SKM-1 (cell line): ENCODE measurements around the gene UBE2E3.
"Not testable (repeated sequence)": the region's sequence is repeated elsewhere in the genome, so short reads cannot be mapped to it uniquely, and the experiment has no call there.

ENCODE experiments used
- DNase-seq: peaks from one replicate; lab custom pipeline; 2025; ENCODE audit not compliant: unreplicated experiment; lab: John Stamatoyannopoulos, UW

The UBE2E3 gene

GRCh38 chr2:180980106-180980942, at the start of gene UBE2E3:
Gene UBE2E3 (plus strand): TSS chr2:180980605. CDS start chr2:180982043, 1,438 bp downstream.
- peak; percentile 62 for DNase-seq

GRCh38 chr2:180931841-180932240, 48.6 kb upstream of the UBE2E3 start:
- no peak for DNase-seq

DNA sequence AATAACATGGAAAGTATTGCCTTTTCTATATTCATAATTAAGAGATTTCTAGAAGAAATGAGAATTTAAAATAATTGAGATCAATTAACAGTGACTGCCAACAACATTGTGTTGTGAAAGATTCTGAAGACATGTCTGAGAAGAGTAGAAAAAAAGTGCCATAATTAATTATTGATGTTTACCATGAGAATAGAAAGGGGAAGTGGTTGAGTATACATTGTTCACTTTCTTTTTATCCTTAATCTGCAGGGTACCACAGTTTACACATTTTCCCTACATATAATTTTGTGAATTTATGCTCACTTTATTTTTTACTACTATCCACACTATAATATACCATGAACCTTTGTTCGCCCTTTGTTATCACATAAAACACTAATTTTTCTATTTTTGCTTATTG, 47.1 kb upstream of the UBE2E3 start:
- no peak for DNase-seq

DNA sequence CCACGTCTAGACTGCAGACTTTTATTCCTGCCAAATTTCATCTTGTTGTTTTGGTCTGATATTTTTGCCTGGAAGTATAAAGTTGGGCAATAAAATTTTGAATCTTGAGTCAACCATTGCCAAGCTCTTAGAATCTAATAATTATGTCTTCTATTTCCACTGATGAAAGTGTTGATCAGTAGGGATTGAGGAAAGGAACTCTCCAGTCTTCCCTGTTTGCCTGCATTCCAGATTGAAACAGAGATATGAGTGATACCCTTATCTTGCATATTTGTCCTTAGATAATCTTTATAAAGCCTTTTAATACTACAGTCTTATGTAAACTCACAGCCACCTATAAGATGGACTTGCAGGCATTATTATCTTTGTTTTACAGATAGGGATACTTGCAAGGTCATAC, 45.5 kb upstream of the UBE2E3 start:
- DNase-seq, result no peak

DNA sequence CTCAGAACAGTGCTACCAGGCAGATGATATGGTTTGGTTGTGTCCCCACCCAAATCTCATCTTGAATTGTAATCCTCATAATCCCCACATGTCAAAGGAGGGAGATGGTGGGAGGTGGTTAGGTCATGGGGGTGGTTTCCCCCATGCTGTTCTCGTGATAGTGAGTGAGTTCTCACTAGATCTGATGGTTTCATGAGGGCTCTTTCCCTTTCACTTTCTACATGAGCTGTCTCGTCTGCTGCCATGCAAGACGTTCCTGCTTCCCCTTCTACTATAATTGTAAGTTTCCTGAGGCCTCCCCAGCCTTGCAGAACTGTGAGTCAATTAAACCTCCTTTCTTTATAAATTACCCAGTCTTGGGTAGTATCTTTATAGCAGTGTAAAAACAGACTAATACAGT, 42.9 kb upstream of the UBE2E3 start:
- not testable (repeated sequence) for DNase-seq

DNA sequence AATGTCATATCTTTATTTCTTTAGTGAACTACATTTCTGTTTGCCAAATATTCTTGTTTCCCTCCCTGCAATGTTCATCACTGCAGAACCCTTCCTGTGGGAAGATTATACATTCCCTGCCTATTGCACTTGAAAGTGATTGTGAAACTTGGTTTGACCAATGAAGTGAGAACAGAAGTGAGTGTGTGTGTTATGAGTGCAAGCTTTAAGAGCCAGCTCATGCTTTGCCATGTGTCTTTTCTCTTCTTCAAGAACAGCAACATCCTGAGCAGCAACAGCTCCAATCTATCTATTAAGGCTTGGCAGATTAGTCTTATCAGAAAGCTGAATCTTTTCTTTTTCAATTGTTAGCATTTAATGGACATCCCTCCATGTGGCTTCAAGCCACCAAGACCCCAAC, 42.0 kb upstream of the UBE2E3 start:
- DNase-seq, result no peak

- DNase-seq, result no peak
Measured at GRCh38 chr2:180943275-180943674, 37.1 kb upstream of the UBE2E3 start.

GRCh38 chr2:180944372-180944771, 36.0 kb upstream of the UBE2E3 start:
- no peak for DNase-seq

GRCh38 chr2:180947208-180947689, 33.2 kb upstream of the UBE2E3 start:
- DNase-seq, result no peak

GRCh38 chr2:180949896-180950295, 30.5 kb upstream of the UBE2E3 start:
- no peak for DNase-seq

DNA sequence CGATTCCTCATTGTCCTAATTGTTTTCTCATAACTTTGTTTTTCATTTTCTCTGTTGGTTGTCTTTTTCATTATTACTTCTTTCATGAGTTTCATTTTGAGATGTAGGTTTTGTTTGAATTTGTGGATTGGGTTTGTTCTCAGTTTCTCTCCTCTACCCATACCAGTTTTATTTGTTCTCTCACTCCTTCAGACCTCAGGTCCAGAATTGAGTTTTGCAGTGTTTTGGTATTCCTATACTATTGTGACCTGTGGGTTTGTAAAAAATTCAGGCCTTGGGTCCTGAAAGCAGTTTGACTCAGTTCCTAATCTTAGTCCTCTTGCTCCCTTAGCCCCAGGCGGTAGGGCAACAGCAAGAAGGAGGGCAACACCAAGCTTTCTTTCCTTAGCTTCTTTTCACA, 28.3 kb upstream of the UBE2E3 start:
- no peak for DNase-seq

- DNase-seq, result no peak
Measured at GRCh38 chr2:180952731-180953336, 27.6 kb upstream of the UBE2E3 start.

DNA sequence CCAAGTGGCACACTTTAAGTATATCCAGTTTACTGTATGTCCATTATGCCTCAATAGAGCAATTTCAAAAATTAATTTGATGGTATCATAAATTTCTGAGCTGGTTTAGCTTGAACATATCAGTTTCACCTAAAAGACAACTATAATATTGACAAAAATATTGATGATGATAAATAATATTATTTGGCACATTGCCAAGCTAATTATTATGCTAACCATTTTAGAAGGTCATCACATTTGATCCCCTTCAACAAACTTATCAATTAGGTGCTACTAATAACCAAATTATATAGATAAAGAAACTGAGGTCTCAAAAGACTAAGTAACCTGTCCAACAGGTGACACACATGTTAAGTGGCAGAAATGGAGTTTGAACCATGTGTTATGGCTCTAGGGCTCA, 26.9 kb upstream of the UBE2E3 start:
- DNase-seq, result no peak

DNA sequence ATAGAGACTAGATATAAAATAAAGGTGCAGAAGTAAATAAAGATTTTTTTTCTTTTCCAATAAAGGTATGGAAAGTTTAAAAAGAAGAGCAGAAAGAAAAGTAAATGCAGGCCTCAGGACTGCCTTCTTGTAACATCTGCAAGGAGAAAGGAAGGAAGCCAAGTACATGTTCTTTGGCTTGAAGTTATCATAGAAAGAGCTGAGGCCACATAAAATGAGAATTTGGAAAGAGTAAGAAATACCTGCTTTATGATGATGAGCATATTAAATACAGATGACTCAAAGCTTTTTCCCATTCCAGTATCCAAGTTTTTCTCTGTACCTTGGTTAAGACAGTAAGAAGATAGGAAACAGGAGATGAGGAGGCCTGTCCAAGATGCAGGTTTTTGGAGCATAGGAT, 25.3 kb upstream of the UBE2E3 start:
- no peak for DNase-seq

GRCh38 chr2:180959787-180960186, 20.6 kb upstream of the UBE2E3 start:
- DNase-seq, result no peak

GRCh38 chr2:180960982-180961381, 19.4 kb upstream of the UBE2E3 start:
- no peak for DNase-seq

GRCh38 chr2:180962727-180963314, 17.6 kb upstream of the UBE2E3 start:
- DNase-seq, result no peak

GRCh38 chr2:180966378-180966777, 14.0 kb upstream of the UBE2E3 start:
- no peak for DNase-seq

GRCh38 chr2:180969124-180969523, 11.3 kb upstream of the UBE2E3 start:
- DNase-seq, result no peak

DNA sequence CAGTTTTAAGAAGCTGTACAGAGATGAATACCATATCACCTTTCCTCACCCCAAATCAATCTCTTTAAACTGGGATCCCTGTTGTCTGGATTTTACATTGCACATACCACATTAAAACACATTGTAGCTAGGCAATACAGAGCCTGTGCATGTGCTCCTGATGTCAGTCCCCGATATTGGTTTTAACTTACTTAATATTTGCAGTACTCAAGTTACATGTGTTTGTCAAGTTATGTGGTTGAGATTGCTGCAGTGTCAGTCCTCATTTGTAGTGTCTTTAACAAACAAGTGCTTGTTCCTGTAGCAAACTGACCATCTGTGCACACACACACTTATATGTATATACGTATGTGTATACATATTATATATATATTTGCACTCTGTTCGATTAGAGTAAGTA, 10.4 kb upstream of the UBE2E3 start:
- DNase-seq, result no peak

DNA sequence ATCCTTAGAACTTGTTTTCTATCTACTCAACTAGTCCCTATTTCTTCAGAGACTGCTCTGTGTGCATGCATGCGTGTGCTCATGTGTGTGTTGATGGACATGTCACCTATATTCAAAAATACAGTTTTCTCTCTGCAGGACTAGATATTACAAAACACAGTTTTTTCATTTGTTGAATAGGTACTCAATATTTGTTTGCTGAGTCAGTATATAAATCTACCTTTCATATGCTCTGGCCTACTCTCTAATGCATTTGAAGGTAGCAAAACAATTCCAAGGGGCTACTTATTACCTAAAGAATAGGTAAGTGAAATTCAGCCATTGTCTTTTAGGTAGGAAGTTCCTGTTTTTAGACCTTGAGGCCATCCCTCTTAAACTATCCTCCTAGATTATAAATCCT, 8.6 kb upstream of the UBE2E3 start:
- no peak for DNase-seq

- DNase-seq, result no peak
Measured at GRCh38 chr2:180975585-180975984, 4.8 kb upstream of the UBE2E3 start.
